SHP77 (cell line): ENCODE data around the gene PROS1.

ENCODE experiments used
- DNase-seq, 2 experiments: peaks; one replicate each; lab custom pipeline; 2025; lab: John Stamatoyannopoulos, UW

PROS1 gene

GRCh38 chr3:93973131-93974126 is at the start of gene PROS1:
PROS1 (minus strand) TSS chr3:93973896; CDS start chr3:93973749, 147 bp downstream.
- peak; percentile 68 to 77 for DNase-seq

- no peak for DNase-seq
These were observed 46.6 kb upstream of the PROS1 start for GRCh38 chr3:94020293-94020692.

GRCh38 chr3:94019659-94020058 is 46.0 kb upstream of the PROS1 start:
- DNase-seq, result no peak

- no peak for DNase-seq
These were observed 41.3 kb upstream of the PROS1 start for GRCh38 chr3:94015025-94015424.

- DNase-seq, result no peak
These were observed 38.5 kb upstream of the PROS1 start for GRCh38 chr3:94012185-94012584.

- DNase-seq, result no peak
These were observed 37.6 kb upstream of the PROS1 start for GRCh38 chr3:94011233-94011711.

- peak; percentile 6 to 10 for DNase-seq
These were observed 35.9 kb upstream of the PROS1 start for GRCh38 chr3:94009608-94010007.

- DNase-seq, result no peak
These were observed 34.6 kb upstream of the PROS1 start for GRCh38 chr3:94008253-94008652.

- peak; percentile 35 to 41 for DNase-seq
These were observed 30.7 kb upstream of the PROS1 start for GRCh38 chr3:94004301-94004910.

- no peak for DNase-seq
These were observed 28.3 kb upstream of the PROS1 start for GRCh38 chr3:94001827-94002495.

GRCh38 chr3:94001191-94001590 is 27.5 kb upstream of the PROS1 start:
- DNase-seq, result no peak

GRCh38 chr3:93994056-93994455 is 20.4 kb upstream of the PROS1 start:
- no peak for DNase-seq

- no peak for DNase-seq
These were observed 18.5 kb upstream of the PROS1 start for GRCh38 chr3:93992207-93992606.

GRCh38 chr3:93991631-93992030 is 17.9 kb upstream of the PROS1 start:
- no peak for DNase-seq

GRCh38 chr3:93989241-93989640 is 15.5 kb upstream of the PROS1 start:
- no peak for DNase-seq

- DNase-seq, result no peak
These were observed 15.1 kb upstream of the PROS1 start for GRCh38 chr3:93988764-93989163.

GRCh38 chr3:93988283-93988682 is 14.6 kb upstream of the PROS1 start:
- DNase-seq, result no peak

GRCh38 chr3:93984618-93985017 is 10.9 kb upstream of the PROS1 start:
- no peak for DNase-seq

- DNase-seq, result no peak
These were observed 9.7 kb upstream of the PROS1 start for GRCh38 chr3:93983408-93983807.

- peak; percentile 23 to 47 for DNase-seq
These were observed 8.0 kb upstream of the PROS1 start for GRCh38 chr3:93981649-93982048.

- peak; percentile 99 for DNase-seq
These were observed 6.4 kb upstream of the PROS1 start, which contains the start of gene ARL13B for GRCh38 chr3:93979850-93980676. ARL13B (plus strand) TSS chr3:93980155; CDS start chr3:93980424, 269 bp downstream.
